IgD-negative memory B cell (primary cell): ENCODE results near the gene AKNAD1. TPM values are rescaled to one million over a fixed set of nuclear protein-coding genes. Genes with fewer than 3 reads are reported as not detected.

ENCODE experiments used
- H3K27ac Mint-ChIP-seq, 3 donors: one replicate each; pipeline ENCODE4 v1.8.0; 2020 to 2022; ENCODE audit warnings: mild to moderate bottlenecking in 3 of 3, mixed read lengths in 3 of 3, moderate library complexity in 1 of 3
- H3K27me3 Mint-ChIP-seq: one replicate; pipeline ENCODE4 v1.8.0; 2021; ENCODE audit warnings: mixed read lengths
- H3K36me3 Mint-ChIP-seq: one replicate; pipeline ENCODE4 v1.8.0; 2020; ENCODE audit warnings: mild to moderate bottlenecking, mixed read lengths
- H3K4me1 Mint-ChIP-seq, 3 donors: one replicate each; pipeline ENCODE4 v1.8.0; 2020 to 2022; ENCODE audit warnings: mixed read lengths in 3 of 3, mild to moderate bottlenecking in 1 of 3
- H3K4me3 Mint-ChIP-seq, 4 donors: one replicate each; pipeline ENCODE4 v1.8.0; 2020 to 2022; ENCODE audit warnings: mild to moderate bottlenecking in 4 of 4, mixed read lengths in 4 of 4, moderate library complexity in 3 of 4
- H3K9me3 Mint-ChIP-seq, 3 donors: one replicate each; pipeline ENCODE4 v1.8.0; 2020 to 2021; ENCODE audit warnings: mixed read lengths in 3 of 3, mild to moderate bottlenecking in 1 of 3
- polyA plus RNA-seq: library from polyadenylated mRNA; unstranded; fragments of 300-500 nt; fragmentation: Illumina TruSeq; gene quantifications from one replicate; pipeline ENCODE4 v1.2.3, GENCODE V29; 2021

Gene AKNAD1
- polyA plus RNA-seq, 1 donor from 2014 or later: not detected

DNA sequence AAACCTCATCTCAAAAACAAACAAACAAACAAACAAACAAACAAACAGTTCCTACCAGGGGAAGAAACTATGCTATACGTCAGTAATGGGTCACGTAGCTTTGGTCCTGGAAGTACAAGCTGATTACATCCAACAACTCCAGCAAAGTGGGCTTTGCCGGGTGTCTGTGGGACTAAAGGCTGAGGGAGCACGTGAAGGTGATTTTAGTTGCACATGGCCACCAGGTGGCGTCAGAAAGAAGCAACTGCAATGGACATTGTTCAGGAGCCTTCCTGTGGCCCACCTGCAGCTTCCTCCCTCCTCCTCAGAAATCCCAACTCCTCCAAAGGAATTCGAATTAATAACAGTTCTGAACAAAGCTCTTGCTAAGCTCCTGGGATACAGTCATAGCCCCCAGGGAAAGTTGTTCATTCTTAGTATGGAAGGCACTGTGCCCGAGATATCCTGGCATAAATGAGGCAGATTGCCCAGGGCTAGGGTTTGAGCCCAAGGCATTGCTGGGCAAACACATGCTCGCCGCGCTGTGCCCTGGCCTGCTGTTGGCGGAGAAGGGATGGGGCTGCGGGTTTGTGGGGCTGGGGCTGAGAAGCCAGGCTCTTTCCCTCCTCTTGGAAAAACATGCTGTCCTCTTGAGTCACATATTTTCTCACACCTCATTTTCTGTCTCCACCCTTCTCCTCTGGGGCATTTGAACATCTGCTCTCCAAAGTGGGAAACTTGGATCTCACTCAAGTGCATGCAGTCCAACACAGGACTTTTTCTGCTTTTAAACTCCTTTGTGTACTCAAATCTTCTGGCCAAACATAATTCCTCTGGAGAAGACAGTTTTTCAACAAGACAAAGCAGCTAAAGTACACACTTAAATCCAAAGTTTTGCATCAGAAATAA lies 28.6 kb downstream of the AKNAD1 start:
- Mint-ChIP-seq H3K9me3 (peaks cover 0 to 3% (median 0%) of the 10 kb centered on the region in 3 donors), H3K4me1 (peaks cover 3 to 4% (median 4%) of the 10 kb centered on the region in 3 donors), H3K27ac (no peak overlapping the region), H3K27me3 (no peaks in the 10 kb centered on the region), H3K4me3 (no peak overlapping the region), H3K36me3 (no peaks in the 10 kb centered on the region)

DNA sequence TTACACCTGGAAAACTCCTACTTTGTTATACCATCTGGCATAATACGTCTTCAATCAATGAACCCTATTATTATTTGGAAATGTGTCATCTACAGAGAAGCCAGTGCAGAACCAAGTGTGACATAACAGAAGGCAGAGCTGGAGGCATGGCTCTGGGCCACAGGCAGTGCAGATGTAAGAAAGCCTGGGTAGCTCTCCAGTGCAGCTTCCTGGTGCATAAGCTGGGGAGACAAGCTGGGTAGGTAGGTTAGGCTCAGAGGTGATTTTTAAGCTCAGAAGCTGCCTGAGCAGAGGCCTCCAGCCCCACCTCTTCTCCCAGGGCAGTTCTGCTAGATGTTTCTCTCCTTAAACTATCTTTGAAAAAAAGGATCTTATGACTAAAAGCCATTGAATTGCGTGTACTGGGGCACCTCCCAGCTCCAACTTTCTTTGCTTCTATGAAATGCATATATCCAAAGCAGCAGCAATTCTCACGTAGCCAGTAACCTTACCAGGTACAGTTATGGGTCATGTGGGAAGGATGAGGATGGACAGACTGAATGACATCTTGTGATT lies 30.7 kb downstream of the AKNAD1 start:
- H3K27ac Mint-ChIP-seq: no peak overlapping the region
- H3K9me3 Mint-ChIP-seq: peaks cover 0 to 3% (median 0%) of the 10 kb centered on the region in 3 donors
- H3K36me3 Mint-ChIP-seq: no peaks in the 10 kb centered on the region

DNA sequence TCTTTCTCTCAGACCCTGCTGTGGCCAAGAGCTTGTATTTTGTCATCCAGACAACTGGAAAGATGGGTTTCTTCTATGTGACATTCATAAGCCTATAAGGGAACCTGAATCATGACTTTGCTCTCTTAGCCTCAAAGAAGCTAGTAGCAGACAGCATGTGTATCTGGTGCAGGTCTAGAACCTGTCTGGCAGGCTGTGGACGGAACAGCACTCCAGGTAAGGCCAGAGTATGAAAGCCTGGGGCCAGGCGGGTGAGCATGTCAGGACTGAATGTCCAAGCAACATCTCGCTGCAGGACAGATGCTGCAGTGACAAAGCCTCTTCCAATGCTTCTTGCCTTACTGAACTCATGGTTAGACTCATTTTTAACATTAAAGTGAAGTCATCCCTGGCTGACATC lies 32.8 kb downstream of the AKNAD1 start:
- peak overlapping the region in 1 of 3 donors; percentile 83 for H3K27ac Mint-ChIP-seq
- no peak overlapping the region for H3K4me3 Mint-ChIP-seq
- no peaks in the 10 kb centered on the region for H3K36me3 Mint-ChIP-seq
- H3K4me1 Mint-ChIP-seq: peaks cover 0 to 4% (median 0%) of the 10 kb centered on the region in 3 donors
- peaks cover 0 to 3% (median 0%) of the 10 kb centered on the region in 3 donors for H3K9me3 Mint-ChIP-seq
- H3K27me3 Mint-ChIP-seq: peaks cover 2% of the 10 kb centered on the region

More for the DNA sequence above, 30.7 kb downstream of the AKNAD1 start:
- H3K27me3 Mint-ChIP-seq: peaks cover under 1% of the 10 kb centered on the region
- H3K4me1 Mint-ChIP-seq: peaks cover 2 to 4% (median 2%) of the 10 kb centered on the region in 3 donors
- no peak overlapping the region for H3K4me3 Mint-ChIP-seq

DNA sequence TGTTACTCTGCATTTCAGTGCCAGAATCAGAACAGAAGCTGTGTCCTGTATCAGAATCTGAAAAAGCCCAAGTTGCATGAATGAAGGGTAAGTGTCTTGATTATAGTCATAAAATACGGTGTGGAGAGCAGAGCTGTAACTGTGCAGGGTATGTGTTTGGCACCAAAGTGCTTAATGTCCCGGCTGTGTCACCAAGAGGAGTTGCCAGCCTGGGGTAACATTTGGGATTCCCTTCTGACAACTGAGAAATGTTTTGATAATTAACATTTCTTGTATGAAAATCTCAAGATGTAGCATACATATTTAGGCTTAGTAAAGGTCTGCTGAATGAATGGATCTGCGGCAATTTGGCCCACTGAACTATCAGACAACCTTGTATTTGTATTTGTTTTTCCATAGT lies 33.3 kb downstream of the AKNAD1 start:
- H3K36me3 Mint-ChIP-seq: no peaks in the 10 kb centered on the region
- H3K27ac Mint-ChIP-seq: peak overlapping the region in 1 of 3 donors; percentile 83
- H3K27me3 Mint-ChIP-seq: peaks cover 2% of the 10 kb centered on the region
- peaks cover 0 to 3% (median 0%) of the 10 kb centered on the region in 3 donors for H3K9me3 Mint-ChIP-seq
- no peak overlapping the region for H3K4me3 Mint-ChIP-seq
- H3K4me1 Mint-ChIP-seq: peaks cover 0 to 4% (median 0%) of the 10 kb centered on the region in 3 donors

DNA sequence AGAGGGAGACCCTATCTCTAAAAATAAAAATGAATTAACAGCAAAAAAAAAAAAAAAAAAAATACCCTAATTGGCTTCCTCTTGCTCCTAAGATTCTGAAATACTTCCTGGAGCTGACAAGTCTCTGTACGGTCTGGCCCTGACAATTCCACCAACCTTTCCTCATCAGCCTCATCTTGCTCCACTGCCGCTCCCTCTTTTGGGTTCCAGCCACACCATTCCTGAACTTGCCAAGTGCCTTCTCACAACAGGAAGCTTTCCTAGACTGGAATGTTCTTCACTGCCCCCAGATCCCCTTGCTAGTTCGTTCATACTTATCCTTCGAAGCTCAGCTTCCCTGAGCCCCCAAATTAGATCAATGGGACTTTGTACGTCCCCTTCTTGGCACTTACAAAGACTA lies 37.0 kb downstream of the AKNAD1 start:
- no peaks in the 10 kb centered on the region for H3K4me1 Mint-ChIP-seq
- peaks cover 2% of the 10 kb centered on the region for H3K27me3 Mint-ChIP-seq
- no peak overlapping the region for H3K27ac Mint-ChIP-seq
- no peak overlapping the region for H3K4me3 Mint-ChIP-seq
- peaks cover 0 to 1% (median 0%) of the 10 kb centered on the region in 3 donors for H3K9me3 Mint-ChIP-seq
- H3K36me3 Mint-ChIP-seq: no peaks in the 10 kb centered on the region

DNA sequence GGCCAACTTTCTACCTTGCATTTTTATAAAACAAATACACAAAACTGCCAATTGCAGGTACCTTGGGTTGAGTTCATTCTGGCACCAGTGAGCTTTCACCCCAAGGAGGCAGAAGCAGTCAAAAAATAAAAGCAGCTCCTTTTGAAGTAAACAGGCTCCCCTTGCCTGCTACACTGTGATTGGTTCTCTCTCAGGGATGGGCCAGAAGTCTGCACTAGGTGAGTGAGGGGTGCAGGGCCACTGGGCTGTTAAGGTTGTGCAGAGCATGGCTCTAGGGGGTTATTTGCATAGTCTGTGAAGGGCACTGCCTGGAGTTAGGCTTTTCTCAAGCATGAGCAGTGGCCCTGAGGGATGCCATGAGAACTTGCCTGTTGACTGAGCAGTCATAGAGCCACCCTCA lies 39.1 kb downstream of the AKNAD1 start:
- Mint-ChIP-seq H3K27ac (no peak overlapping the region), H3K27me3 (peaks cover 2% of the 10 kb centered on the region), H3K4me1 (no peaks in the 10 kb centered on the region), H3K4me3 (no peak overlapping the region), H3K9me3 (no peaks in the 10 kb centered on the region), H3K36me3 (no peaks in the 10 kb centered on the region)

DNA sequence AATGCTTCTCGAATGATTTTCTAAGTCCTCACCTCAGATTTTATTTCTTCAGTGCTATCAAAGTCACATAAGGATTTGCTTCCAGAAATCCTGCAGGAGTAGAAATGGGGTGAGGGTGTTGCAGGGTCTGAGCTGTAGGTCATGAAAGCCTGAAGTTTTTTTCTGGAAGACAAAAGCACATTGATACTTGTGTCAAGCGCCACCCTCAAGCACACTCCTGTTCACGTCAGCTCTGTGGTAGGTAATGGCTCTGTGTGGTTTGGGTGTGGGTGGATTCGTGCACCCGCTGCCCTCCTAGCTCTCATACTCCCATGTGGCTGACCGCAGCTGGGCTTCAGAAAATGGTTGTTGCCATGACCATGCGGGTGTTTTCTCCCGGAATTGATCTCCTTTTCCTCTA lies 39.9 kb downstream of the AKNAD1 start:
- Mint-ChIP-seq H3K4me1 (no peaks in the 10 kb centered on the region), H3K27ac (no peak overlapping the region), H3K4me3 (no peak overlapping the region), H3K27me3 (peaks cover 2% of the 10 kb centered on the region), H3K9me3 (no peaks in the 10 kb centered on the region), H3K36me3 (peaks cover 2% of the 10 kb centered on the region)

DNA sequence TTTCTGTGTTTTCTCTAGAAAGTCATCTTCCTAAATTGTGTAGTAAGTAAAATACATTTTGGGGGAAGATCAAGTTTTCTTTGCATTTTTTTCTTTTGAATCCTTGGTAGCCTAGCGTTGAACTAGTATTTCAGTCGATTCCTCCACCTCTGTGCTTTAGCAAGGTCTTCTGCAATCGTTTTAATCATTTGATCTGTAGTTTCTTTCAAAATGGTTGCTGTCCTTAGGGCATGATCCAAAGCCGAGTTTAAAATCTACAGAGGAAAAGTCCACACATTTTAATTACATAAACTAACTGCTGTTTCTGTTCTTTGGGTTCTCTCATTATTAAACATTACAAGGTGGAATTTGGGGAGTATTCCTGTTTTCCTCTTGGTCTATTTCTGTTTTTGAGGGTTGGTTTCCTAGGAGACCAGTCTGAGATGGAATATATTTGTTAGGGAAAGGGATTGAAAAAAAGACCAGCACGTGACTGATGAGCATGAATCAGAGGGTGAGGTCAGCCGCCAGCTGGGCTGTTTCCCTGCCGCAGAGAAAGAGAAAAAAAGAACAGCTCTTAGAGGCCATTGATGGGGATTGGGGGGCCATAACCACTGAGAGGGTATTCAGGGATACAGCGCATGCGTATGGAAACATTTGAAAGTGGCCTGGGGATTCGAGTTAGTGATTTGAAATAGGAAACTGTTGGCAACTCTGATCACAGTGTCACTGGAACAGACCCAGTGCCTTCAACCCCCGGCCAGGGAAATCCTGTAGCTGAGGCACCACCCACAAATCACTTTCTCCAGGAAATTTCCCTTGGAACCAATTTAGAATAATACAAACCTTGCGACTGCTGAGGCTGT lies 40.6 kb downstream of the AKNAD1 start:
- H3K4me1 Mint-ChIP-seq: no peaks in the 10 kb centered on the region
- peak overlapping the region in 1 of 3 donors; percentile 7 for H3K27ac Mint-ChIP-seq
- peaks cover 2% of the 10 kb centered on the region for H3K27me3 Mint-ChIP-seq
- peaks cover 2% of the 10 kb centered on the region for H3K36me3 Mint-ChIP-seq
- peak overlapping the region in 2 of 4 donors; percentile 12 to 81 for H3K4me3 Mint-ChIP-seq
- H3K9me3 Mint-ChIP-seq: no peaks in the 10 kb centered on the region

DNA sequence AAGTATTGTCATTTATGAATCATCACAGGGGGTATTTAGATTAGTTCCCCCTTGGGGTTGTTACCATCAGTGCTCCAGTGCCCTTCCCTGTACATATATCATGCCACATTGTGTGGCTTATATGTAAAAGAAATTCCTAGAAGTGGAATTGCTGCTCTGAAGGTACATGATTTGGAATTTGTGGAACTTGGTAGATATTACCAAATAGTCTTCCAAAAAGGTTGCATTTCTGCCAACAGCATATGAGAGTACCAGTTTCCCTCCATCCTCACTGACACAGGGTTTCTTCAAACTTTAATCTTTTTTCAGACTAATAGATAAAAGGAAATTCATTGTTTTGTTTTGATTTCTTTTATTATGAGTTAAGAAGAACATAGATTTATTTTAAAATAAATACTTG lies 41.3 kb downstream of the AKNAD1 start:
- no peaks in the 10 kb centered on the region for H3K27me3 Mint-ChIP-seq
- H3K4me3 Mint-ChIP-seq: no peak overlapping the region
- H3K9me3 Mint-ChIP-seq: no peaks in the 10 kb centered on the region
- no peaks in the 10 kb centered on the region for H3K4me1 Mint-ChIP-seq
- no peak overlapping the region for H3K27ac Mint-ChIP-seq
- peaks cover 2% of the 10 kb centered on the region for H3K36me3 Mint-ChIP-seq

DNA sequence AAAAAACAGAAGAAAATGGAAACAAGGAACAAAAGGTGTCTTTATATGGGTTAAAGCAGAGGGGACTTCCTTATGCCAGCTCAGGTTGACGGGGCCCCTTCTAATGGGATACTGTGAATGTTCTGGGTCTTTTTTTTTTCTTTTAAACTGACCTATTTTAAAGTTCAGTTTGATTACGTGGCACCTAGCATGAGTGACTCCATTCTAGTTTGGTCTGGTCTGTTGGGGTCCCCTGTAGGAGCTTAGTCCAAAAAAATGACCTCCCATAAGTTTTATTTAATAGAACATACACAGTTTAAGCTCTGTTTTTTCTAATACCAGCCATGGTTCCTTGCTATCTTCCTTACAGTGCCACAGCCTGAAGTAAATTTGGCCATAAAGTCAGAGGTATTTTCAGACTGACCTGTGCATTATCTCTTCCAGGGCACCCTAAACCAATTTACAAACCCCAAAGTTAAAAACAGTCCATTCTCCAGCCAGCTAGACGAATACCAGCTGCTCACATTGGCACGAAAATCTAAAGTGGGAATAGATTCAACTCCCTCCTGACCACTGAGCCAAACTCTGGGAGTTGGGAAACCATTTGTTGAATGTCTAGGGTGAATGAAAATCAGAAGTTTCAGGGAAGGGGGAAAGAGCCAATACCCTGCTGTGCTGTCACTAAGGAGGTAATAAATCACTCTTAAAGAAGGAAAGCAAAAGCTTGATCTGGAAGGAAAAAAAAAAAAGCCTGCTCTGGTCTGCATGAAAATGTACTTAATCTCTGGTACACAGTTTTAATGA lies 42.4 kb downstream of the AKNAD1 start:
- no peak overlapping the region for H3K4me3 Mint-ChIP-seq
- no peaks in the 10 kb centered on the region for H3K9me3 Mint-ChIP-seq
- H3K27me3 Mint-ChIP-seq: no peaks in the 10 kb centered on the region
- peaks cover 2% of the 10 kb centered on the region for H3K36me3 Mint-ChIP-seq
- H3K27ac Mint-ChIP-seq: peak overlapping the region in 1 of 3 donors; percentile 46
- no peaks in the 10 kb centered on the region for H3K4me1 Mint-ChIP-seq

DNA sequence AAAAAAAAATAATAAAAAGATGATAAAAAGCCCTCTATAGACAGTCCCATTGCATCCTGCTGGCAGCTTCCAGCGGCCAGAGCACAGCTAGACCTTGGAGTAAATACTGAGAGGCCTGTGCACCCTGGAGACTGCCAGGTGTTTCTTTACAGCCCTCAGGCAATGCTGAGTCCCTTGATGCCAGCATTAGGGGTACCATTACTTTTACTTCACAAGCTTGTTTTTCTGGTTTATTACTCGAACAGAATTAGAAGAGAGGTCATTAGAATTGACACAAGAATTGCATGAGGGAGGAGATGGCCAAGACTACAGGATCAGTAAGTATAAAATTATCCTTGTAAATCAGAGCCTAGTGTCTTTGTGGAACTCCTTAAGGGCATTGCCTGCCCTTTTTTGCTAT lies 43.6 kb downstream of the AKNAD1 start:
- Mint-ChIP-seq H3K9me3 (no peaks in the 10 kb centered on the region), H3K27me3 (no peaks in the 10 kb centered on the region), H3K4me3 (no peak overlapping the region), H3K27ac (no peak overlapping the region), H3K4me1 (no peaks in the 10 kb centered on the region), H3K36me3 (peaks cover 2% of the 10 kb centered on the region)

DNA sequence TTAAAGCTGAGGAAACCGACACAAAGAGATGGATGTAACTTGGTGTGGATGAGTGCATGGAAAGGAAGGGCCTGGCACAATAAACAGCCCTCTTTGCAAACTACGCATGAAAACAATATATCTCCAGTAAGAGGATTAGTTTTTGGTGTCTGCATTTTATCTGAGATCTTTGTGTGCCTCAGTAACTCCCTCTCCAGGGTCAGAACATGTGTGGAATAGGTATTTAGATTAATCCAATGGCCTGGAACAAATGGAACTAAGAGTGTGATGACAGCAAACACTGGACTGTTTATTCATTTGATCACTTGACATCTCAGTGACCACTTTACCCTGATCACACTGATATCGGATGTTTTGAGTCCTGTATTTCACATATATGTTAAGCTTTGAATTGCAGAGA lies 45.3 kb downstream of the AKNAD1 start:
- H3K9me3 Mint-ChIP-seq: no peaks in the 10 kb centered on the region
- H3K4me3 Mint-ChIP-seq: no peak overlapping the region
- H3K27ac Mint-ChIP-seq: no peak overlapping the region
- no peaks in the 10 kb centered on the region for H3K27me3 Mint-ChIP-seq
- H3K4me1 Mint-ChIP-seq: no peaks in the 10 kb centered on the region
- peaks cover 4% of the 10 kb centered on the region for H3K36me3 Mint-ChIP-seq

DNA sequence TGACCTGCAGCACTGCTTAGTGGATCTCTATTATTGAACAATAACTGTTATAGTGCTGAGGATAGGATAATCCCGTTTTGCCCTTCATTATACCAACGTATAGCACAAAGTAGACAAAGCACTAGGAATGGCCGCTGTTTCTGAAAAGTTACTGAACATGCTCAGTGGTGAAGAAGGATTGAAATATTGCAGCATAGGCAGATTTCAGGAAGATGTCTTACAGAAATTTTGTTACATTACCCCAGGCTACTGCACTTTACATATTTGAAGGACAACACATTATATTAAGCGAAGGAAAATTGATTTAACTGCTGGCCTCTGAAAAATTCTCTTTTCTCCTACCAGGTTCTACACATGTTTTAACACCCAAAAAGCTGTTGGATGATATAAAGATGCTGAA lies 48.5 kb downstream of the AKNAD1 start:
- Mint-ChIP-seq H3K27ac (no peak overlapping the region), H3K4me3 (no peak overlapping the region), H3K36me3 (peaks cover 8% of the 10 kb centered on the region), H3K27me3 (no peaks in the 10 kb centered on the region), H3K4me1 (no peaks in the 10 kb centered on the region), H3K9me3 (no peaks in the 10 kb centered on the region)

DNA sequence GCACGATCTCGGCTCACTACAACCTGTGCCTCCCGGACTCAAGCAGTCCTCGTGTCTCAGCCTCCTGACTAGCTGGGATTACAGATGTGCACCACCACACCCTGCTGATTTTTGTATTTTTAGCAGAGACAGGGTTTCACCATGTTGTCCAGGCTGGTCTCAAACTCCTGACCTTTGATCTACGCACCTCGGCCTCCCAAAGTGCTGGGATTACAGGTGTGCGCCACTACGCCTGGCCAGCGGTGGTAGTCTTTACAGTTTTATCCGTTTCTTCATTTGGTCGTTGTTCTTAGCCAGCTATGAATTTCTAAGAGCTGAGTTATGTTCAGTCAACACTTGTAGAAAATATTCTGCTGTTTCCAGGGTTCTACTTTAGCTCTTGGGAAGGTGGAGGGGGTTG lies 53.3 kb downstream of the AKNAD1 start:
- Mint-ChIP-seq H3K27me3 (no peaks in the 10 kb centered on the region), H3K27ac (no peak overlapping the region), H3K9me3 (no peaks in the 10 kb centered on the region), H3K4me3 (no peak overlapping the region), H3K4me1 (no peaks in the 10 kb centered on the region), H3K36me3 (peaks cover 14% of the 10 kb centered on the region)
